HFFc6 (cell line): ENCODE results near the gene BAIAP2L1. TPM values are rescaled to one million over a fixed set of nuclear protein-coding genes. Genes with fewer than 3 reads are reported as not detected.
A peak's percentile ranks its signal among the peaks of the same experiment; 100 is the strongest.

Experiments used
- DNase-seq: peaks from one replicate; pipeline ENCODE4 v3.0.0-alpha.2; 2018
- H3K27ac Mint-ChIP-seq: 2 replicates; pipeline ENCODE4 v1.8.0; 2020; ENCODE audit warnings: mild to moderate bottlenecking, mixed read lengths
- H3K27me3 Mint-ChIP-seq: 2 replicates; pipeline ENCODE4 v1.8.0; 2021; ENCODE audit warnings: mild to moderate bottlenecking, moderate library complexity, mixed read lengths; ENCODE audit not compliant: insufficient read depth
- H3K36me3 Mint-ChIP-seq: 2 replicates; pipeline ENCODE4 v1.8.0; 2021; ENCODE audit warnings: low read depth, mixed read lengths
- H3K4me1 Mint-ChIP-seq: 2 replicates; pipeline ENCODE4 v1.8.0; 2020; ENCODE audit warnings: low read depth, mixed read lengths
- H3K4me3 Mint-ChIP-seq: 2 replicates; pipeline ENCODE4 v1.8.0; 2020; ENCODE audit warnings: mild to moderate bottlenecking, moderate library complexity, mixed read lengths
- H3K9me3 Mint-ChIP-seq: 2 replicates; pipeline ENCODE4 v1.8.0; 2020; ENCODE audit warnings: mild to moderate bottlenecking, mixed read lengths
- total RNA-seq, 6 experiments: library from RNA; stranded (reverse); fragmentation: NEBNext Ultra II Directional; extraction: Animal tissue kit (Norgen Biotek cat#: 25700); gene quantifications; 2 replicates in 1 of 6; 3 replicates in 5 of 6; pipeline ENCODE4 v1.2.3, GENCODE V29; 2021
- TF ChIP-seq, protein P1 (sequence below): fragments of 200-600 bp; sonication (generic); IDR thresholded peaks from 2 replicates; pipeline ENCODE4 v1.5.0; 2021; ENCODE audit warnings: antibody characterized with exemption, mild to moderate bottlenecking

The BAIAP2L1 gene
- total RNA-seq, 6 experiments from 2014 or later = 12.9 to 17.5 (median 14.2) TPM

GRCh38 chr7:98301693-98302470 lies 99.0 kb downstream of the BAIAP2L1 start:
- no peaks in the 10 kb centered on the region for H3K9me3 Mint-ChIP-seq
- DNase-seq = no peak
- H3K27me3 Mint-ChIP-seq = peaks cover under 1% of the 10 kb centered on the region
- TF ChIP-seq, protein P1, sequence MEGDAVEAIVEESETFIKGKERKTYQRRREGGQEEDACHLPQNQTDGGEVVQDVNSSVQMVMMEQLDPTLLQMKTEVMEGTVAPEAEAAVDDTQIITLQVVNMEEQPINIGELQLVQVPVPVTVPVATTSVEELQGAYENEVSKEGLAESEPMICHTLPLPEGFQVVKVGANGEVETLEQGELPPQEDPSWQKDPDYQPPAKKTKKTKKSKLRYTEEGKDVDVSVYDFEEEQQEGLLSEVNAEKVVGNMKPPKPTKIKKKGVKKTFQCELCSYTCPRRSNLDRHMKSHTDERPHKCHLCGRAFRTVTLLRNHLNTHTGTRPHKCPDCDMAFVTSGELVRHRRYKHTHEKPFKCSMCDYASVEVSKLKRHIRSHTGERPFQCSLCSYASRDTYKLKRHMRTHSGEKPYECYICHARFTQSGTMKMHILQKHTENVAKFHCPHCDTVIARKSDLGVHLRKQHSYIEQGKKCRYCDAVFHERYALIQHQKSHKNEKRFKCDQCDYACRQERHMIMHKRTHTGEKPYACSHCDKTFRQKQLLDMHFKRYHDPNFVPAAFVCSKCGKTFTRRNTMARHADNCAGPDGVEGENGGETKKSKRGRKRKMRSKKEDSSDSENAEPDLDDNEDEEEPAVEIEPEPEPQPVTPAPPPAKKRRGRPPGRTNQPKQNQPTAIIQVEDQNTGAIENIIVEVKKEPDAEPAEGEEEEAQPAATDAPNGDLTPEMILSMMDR = no peak
- H3K4me3 Mint-ChIP-seq = no peak overlapping the region
- no peak overlapping the region for H3K27ac Mint-ChIP-seq
- H3K36me3 Mint-ChIP-seq = peaks cover 13% of the 10 kb centered on the region; the same call in 1 of the 2 replicates
- H3K4me1 Mint-ChIP-seq = no peaks in the 10 kb centered on the region

DNA sequence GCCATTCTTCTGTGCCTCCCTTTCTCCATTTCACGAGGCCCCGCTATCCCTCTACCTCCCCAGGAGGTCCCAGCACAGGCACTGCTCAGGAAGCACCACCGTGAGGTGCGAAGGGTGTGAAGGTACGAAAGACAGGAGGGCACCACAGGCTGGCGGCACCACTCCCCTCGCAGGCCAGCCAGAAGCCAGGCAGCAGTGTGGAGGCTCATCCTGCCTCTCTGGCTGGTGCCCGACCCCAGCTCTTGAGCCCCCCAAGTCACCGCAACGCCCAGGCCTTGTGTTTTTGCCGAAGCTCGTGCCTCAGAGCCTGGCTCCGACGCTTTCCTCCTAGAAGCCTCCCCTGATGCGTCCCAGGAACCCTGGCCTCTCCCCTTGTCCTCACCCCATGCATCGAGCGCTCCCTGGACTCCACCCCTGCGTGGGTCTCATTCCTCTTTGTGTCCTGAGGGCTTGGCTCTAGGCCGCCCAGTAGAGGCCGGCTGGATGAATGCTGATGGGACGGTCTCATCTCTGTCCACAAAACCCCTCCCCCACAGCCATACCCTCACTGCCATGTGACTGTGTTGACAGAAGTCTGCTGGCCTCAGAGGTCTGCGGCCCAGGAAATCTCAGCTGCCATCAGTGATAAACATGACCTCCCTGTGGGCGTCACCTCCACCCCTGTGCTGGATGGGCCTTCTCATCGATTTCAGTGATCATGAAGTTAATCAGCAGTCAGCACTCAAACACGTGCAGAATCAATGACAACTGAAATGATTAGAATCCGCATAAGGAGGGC lies 100.1 kb downstream of the BAIAP2L1 start:
- no peaks in the 10 kb centered on the region for H3K9me3 Mint-ChIP-seq
- peaks cover under 1% of the 10 kb centered on the region; the same call in 1 of the 2 replicates for H3K4me1 Mint-ChIP-seq
- no peak for DNase-seq
- peaks cover 7% of the 10 kb centered on the region for H3K27me3 Mint-ChIP-seq
- TF ChIP-seq, protein P1 = no peak
- peaks cover 6% of the 10 kb centered on the region; the same call in 1 of the 2 replicates for H3K36me3 Mint-ChIP-seq
- no peak overlapping the region for H3K27ac Mint-ChIP-seq
- no peak overlapping the region for H3K4me3 Mint-ChIP-seq

- H3K4me3 Mint-ChIP-seq = no peak overlapping the region
- no peak overlapping the region for H3K27ac Mint-ChIP-seq
- peaks cover 13% of the 10 kb centered on the region for H3K27me3 Mint-ChIP-seq
- H3K36me3 Mint-ChIP-seq = 0 out of 2 replicates have a peak, but pooled peaks cover 3% of the 10 kb centered on the region
- no peaks in the 10 kb centered on the region for H3K9me3 Mint-ChIP-seq
- TF ChIP-seq, protein P1 = no peak
- H3K4me1 Mint-ChIP-seq = peaks cover 15% of the 10 kb centered on the region
- DNase-seq = no peak
Observed at GRCh38 chr7:98297626-98298286, 103.1 kb downstream of the BAIAP2L1 start.

DNA sequence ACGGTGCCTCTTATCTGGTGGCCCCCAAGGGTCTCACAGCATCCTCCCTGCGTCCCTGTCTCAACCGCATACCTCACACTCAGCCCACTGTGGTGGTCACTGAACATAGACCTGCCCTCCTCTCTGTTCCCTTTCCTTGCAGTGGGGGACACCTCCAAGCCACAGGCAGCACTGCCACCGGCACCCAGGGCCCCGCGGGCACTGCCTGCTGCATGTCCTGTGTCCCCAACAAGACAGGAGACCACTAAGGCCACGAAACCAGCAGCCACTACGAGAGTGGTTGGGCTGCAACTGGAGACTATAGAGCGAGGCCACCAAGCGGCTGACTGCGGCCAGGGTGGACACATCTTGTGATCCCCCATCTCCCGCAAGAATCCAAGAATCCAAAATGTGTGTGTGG lies 104.1 kb downstream of the BAIAP2L1 start:
- peak overlapping the region; percentile 18; the same call in 1 of the 2 replicates for H3K27ac Mint-ChIP-seq
- H3K36me3 Mint-ChIP-seq = 0 out of 2 replicates have a peak, but pooled peaks cover 3% of the 10 kb centered on the region
- H3K4me3 Mint-ChIP-seq = no peak overlapping the region
- no peak for DNase-seq
- TF ChIP-seq, protein P1 = no peak
- H3K4me1 Mint-ChIP-seq = peaks cover 15% of the 10 kb centered on the region
- peaks cover 19% of the 10 kb centered on the region for H3K27me3 Mint-ChIP-seq
- no peaks in the 10 kb centered on the region for H3K9me3 Mint-ChIP-seq

GRCh38 chr7:98295467-98296192 lies 105.3 kb downstream of the BAIAP2L1 start:
- peaks cover 15% of the 10 kb centered on the region for H3K4me1 Mint-ChIP-seq
- no peak for DNase-seq
- peak overlapping the region; percentile 48; the same call in 1 of the 2 replicates for H3K27ac Mint-ChIP-seq
- 0 out of 2 replicates have a peak, but pooled peaks cover 3% of the 10 kb centered on the region for H3K36me3 Mint-ChIP-seq
- no peak overlapping the region for H3K4me3 Mint-ChIP-seq
- H3K27me3 Mint-ChIP-seq = peaks cover 21% of the 10 kb centered on the region
- H3K9me3 Mint-ChIP-seq = no peaks in the 10 kb centered on the region
- TF ChIP-seq, protein P1 = no peak
